Activated T-helper 1 cell treated with Interleukin-2 at 50 U/mL for 16 hours (primary cell): ENCODE results near the gene PDE8A.
"Not testable (repeated sequence)": the region's sequence is repeated elsewhere in the genome, so short reads cannot be mapped to it uniquely, and the experiment has no call there.

Source experiments
- DNase-seq: peaks from one replicate; pipeline ENCODE4 v3.0.0-alpha.2; 2020; ENCODE audit warnings: low read depth

PDE8A gene

GRCh38 chr15:85011724-85012123 lies 30.1 kb downstream of the PDE8A start:
- DNase-seq = not testable (repeated sequence)

GRCh38 chr15:85013785-85014184 lies 32.1 kb downstream of the PDE8A start:
- DNase-seq = no peak

GRCh38 chr15:85014932-85015331 lies 33.3 kb downstream of the PDE8A start:
- DNase-seq = no peak

GRCh38 chr15:85016275-85016674 lies 34.6 kb downstream of the PDE8A start:
- no peak for DNase-seq

GRCh38 chr15:85019815-85020590 lies 38.3 kb downstream of the PDE8A start:
- no peak for DNase-seq

GRCh38 chr15:85021409-85021808 lies 39.8 kb downstream of the PDE8A start:
- DNase-seq = no peak

DNA sequence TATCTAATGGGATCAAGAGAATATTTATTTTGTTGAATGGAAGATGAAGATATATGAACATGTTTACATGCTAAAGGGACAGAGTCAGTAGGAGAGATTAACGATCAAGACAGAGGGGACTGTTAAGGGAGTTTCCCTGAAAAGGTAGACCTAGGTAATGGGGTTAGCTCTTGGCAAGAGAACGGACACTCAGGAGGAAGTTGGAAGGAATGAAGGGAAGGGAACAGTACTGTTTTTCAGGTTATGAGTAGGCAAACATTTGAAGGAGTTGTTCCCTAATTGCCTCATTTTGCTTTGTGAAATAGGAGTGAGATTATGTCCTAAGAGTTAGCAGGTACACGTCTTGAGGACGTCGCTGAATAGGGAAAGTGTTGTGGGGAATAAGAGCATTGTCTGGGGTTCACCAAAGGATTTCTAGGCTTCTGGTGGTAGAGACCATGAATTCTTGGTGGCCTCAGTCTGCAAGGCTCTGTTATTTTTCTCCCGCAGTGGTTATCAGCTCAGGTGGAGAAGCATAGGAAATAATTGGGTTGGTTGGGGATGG lies 41.3 kb downstream of the PDE8A start:
- DNase-seq = no peak

DNA sequence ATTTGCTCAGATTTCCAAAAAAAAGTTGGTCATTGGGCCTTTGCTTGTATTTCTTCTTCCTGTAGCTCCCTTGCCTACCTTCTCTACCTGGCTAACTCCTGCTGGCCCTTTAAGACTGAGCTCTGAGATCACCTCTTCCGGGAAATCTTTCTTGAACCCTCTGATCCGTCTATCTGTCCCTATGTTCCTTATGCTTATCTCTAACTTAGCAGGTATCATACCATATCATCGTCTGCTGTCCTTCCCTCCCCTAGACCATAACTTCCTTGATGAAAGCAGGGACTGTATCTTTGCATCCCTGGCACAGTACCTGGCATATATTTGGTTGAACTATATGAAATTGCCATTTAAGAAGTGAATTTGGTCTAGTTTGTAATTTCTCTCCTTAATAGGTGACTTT lies 42.3 kb downstream of the PDE8A start:
- DNase-seq = no peak

DNA sequence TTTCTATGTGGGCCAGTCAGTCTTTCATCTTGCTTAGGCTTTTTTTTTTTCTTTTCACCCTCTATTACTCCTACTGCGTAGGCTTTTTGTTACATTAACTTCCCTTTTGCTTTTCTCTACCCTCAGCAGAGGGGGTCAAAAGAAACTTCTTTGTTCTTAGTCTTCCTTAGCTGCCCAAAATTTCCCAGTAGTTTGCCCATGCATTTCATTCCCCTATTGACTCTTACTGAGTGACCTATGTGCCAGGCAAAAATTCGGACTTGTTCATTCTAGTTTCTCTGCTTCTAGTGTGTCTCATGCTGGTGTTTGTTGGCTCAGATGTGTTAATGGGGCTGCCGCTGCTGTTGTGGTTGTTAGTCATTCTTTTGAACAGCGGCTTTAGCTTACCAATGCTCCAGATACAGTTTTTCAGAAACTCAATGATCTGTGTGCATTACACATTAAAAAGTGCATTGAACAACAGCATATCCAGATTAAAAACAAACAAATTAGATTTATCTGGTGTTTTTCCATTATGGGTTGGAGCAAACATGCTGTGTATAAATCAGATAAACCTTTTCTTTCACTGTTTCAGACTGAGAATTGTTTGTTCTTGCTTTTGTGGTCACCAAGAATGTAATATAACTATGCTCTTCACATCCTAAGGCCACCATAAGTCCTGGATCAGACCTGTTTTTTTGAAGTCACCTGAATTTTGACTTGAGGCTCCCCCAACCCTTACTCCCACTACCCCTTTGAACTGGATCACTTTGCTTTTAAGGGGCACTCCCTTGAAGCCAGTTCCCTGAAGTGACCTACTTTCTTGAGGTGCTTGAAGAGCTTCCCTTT lies 43.1 kb downstream of the PDE8A start:
- DNase-seq = no peak

- no peak for DNase-seq
Measured at GRCh38 chr15:85025516-85026251, 44.0 kb downstream of the PDE8A start.

- DNase-seq = no peak
Measured at GRCh38 chr15:85026304-85027032, 44.8 kb downstream of the PDE8A start.

GRCh38 chr15:85027033-85027380 lies 45.4 kb downstream of the PDE8A start:
- no peak for DNase-seq

DNA sequence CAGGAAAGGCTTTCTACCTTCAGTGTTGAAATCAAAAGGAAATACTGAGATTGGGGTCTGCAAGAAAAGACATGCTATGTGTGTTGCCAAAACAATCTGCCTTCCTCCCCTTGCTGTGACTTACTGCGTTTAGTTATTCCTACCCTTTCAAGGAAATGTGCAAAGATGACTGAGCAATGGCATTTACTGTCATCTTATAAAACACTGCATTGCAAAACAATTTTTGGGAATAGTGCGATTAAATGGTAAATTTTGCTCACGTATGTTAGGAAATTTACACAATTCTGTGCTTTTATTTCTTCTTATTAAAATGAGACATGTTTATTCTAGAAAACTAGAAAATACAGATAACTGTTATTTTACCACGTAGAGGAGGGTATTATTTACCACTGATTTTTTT lies 45.8 kb downstream of the PDE8A start:
- no peak for DNase-seq

DNA sequence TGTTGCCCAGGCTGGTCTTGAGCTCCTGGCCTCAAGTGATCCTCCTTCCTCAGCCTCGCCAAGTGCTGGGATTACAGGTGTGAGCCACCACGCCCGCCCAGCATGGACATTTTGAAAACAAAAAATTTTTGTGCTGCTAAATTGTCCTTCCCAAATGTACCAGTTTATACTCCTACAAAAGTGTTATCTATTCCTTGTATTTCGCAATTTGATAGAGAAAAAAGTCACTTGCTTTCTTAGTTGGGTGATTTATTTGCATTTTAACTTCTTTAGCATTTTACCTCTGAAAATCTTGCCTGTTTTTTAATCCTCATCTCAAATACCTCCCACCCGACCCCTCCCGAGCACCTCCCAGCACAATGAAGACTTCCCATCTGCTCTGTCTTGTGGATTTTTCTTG lies 46.8 kb downstream of the PDE8A start:
- DNase-seq = no peak

DNA sequence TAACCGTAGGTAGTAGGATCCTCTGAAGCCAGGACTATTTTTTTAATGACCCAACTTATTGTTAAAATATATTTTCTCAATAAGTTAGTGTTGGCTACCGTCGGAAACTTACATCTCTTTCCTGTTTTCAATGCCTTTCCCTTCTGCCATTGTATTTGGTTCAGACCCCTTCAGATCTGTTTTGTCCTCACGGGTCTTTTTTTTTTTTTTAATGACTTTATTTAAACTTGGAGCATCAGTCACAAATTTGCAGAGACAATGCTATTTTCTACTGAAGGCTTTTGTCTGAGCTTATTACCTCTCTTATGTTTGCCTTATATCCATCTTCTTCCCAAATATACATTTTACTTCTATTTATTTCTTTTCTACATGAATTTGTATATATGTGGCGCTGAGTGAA lies 47.6 kb downstream of the PDE8A start:
- no peak for DNase-seq

- DNase-seq = no peak
Measured at GRCh38 chr15:85030301-85030929, 48.8 kb downstream of the PDE8A start.

GRCh38 chr15:85031086-85031943 lies 49.7 kb downstream of the PDE8A start:
- no peak for DNase-seq

- no peak for DNase-seq
Measured at GRCh38 chr15:85031944-85032558, 50.4 kb downstream of the PDE8A start.

GRCh38 chr15:85033148-85033547 lies 51.5 kb downstream of the PDE8A start:
- DNase-seq = no peak

DNA sequence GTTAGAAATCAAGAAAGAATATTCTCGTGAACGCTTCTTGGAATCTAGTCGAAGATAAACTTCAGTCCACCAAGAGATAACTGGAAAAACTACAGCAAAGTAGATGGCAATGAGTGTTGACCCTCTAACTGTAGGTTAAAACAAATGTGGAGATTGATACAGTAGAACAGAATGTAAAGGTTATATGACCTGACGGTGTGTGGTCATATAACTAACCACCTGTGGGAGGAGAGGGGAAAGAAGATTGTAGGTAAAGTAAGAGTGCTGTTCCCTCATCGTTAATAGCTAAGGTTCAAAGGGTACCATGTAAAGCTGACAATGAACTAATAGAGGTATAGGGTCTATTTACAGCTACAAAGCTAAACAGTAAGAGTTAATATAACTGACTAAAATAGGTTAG lies 52.6 kb downstream of the PDE8A start:
- DNase-seq = no peak
